Endothelial cell (in vitro differentiated cells): Measurements from ENCODE around the gene RPGRIP1L. TPM values are rescaled to one million over a fixed set of nuclear protein-coding genes. Genes with fewer than 3 reads are reported as not detected.

Experiments used
- DNase-seq: peaks from one replicate; pipeline ENCODE4 v3.0.0; 2021; ENCODE audit warnings: low spot score
- H3K27ac Mint-ChIP-seq: one replicate; pipeline ENCODE4 v1.8.0; 2021; ENCODE audit warnings: mixed read lengths, inconsistent platforms; ENCODE audit not compliant: unreplicated experiment
- H3K27me3 Mint-ChIP-seq: one replicate; pipeline ENCODE4 v1.8.0; 2021; ENCODE audit warnings: mild to moderate bottlenecking, moderate library complexity, mixed read lengths, inconsistent platforms; ENCODE audit not compliant: unreplicated experiment
- H3K36me3 Mint-ChIP-seq: one replicate; pipeline ENCODE4 v1.8.0; 2021; ENCODE audit warnings: mild to moderate bottlenecking, low read depth, mixed read lengths, inconsistent platforms; ENCODE audit not compliant: unreplicated experiment
- H3K4me1 Mint-ChIP-seq: one replicate; pipeline ENCODE4 v1.8.0; 2021; ENCODE audit warnings: mild to moderate bottlenecking, mixed read lengths, inconsistent platforms; ENCODE audit not compliant: unreplicated experiment
- H3K4me3 Mint-ChIP-seq: one replicate; pipeline ENCODE4 v1.8.0; 2021; ENCODE audit warnings: mild to moderate bottlenecking, mixed read lengths, inconsistent platforms; ENCODE audit not compliant: unreplicated experiment
- H3K9me3 Mint-ChIP-seq: one replicate; pipeline ENCODE4 v1.8.0; 2021; ENCODE audit warnings: mixed read lengths, inconsistent platforms; ENCODE audit not compliant: unreplicated experiment
- total RNA-seq: library from RNA; stranded (reverse); fragmentation: NEBNext Ultra II Directional; extraction: Animal tissue kit (Norgen Biotek cat#: 25700); gene quantifications from one replicate; pipeline ENCODE4 v1.2.1, GENCODE V29; 2021; ENCODE audit not compliant: unreplicated experiment
- TF ChIP-seq, protein P1 (sequence below): fragments of 200-600 bp; sonication (generic); IDR thresholded peaks from one replicate; pipeline ENCODE4 v1.5.0; 2021; ENCODE audit warnings: antibody characterized with exemption; ENCODE audit not compliant: unreplicated experiment

RPGRIP1L gene
- total RNA-seq, 1 donor from 2014 or later, result 9.0 TPM

GRCh38 chr16:53625221-53625620, 78.4 kb downstream of the RPGRIP1L start:
- no peaks in the 10 kb centered on the region for H3K9me3 Mint-ChIP-seq
- TF ChIP-seq, protein P1, sequence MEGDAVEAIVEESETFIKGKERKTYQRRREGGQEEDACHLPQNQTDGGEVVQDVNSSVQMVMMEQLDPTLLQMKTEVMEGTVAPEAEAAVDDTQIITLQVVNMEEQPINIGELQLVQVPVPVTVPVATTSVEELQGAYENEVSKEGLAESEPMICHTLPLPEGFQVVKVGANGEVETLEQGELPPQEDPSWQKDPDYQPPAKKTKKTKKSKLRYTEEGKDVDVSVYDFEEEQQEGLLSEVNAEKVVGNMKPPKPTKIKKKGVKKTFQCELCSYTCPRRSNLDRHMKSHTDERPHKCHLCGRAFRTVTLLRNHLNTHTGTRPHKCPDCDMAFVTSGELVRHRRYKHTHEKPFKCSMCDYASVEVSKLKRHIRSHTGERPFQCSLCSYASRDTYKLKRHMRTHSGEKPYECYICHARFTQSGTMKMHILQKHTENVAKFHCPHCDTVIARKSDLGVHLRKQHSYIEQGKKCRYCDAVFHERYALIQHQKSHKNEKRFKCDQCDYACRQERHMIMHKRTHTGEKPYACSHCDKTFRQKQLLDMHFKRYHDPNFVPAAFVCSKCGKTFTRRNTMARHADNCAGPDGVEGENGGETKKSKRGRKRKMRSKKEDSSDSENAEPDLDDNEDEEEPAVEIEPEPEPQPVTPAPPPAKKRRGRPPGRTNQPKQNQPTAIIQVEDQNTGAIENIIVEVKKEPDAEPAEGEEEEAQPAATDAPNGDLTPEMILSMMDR, result no peak
- no peak overlapping the region for H3K4me3 Mint-ChIP-seq
- H3K27ac Mint-ChIP-seq, result no peak overlapping the region
- peaks cover 11% of the 10 kb centered on the region for H3K4me1 Mint-ChIP-seq
- no peak for DNase-seq
- no peaks in the 10 kb centered on the region for H3K27me3 Mint-ChIP-seq
- no peaks in the 10 kb centered on the region for H3K36me3 Mint-ChIP-seq

- Mint-ChIP-seq H3K4me1 (peaks cover 11% of the 10 kb centered on the region), H3K27me3 (no peaks in the 10 kb centered on the region), H3K27ac (no peak overlapping the region), H3K36me3 (no peaks in the 10 kb centered on the region), H3K4me3 (no peak overlapping the region), H3K9me3 (no peaks in the 10 kb centered on the region)
- DNase-seq, result no peak
- TF ChIP-seq, protein P1, result no peak
These were observed 81.3 kb downstream of the RPGRIP1L start for GRCh38 chr16:53622315-53622714.

DNA sequence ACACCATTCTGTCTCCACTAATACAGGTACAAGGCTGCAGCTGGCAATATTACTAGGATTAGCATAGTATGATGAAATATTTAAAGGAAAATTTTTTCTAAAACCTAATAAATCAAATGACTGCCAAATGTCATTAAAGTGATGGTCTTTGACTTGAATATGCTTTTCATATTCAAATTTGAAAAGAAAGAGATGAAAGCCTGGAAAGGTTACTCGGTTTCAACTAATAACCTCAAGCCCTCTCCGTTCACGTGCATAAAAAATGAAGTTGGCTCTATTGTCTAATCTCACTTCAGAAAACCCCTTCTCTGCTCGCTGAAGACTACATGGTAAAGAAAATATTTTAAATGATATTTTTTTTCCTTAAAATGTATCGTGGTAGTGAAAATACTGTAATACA, 83.2 kb downstream of the RPGRIP1L start:
- Mint-ChIP-seq H3K27me3 (no peaks in the 10 kb centered on the region), H3K4me1 (no peaks in the 10 kb centered on the region), H3K9me3 (no peaks in the 10 kb centered on the region), H3K36me3 (no peaks in the 10 kb centered on the region), H3K4me3 (no peak overlapping the region), H3K27ac (no peak overlapping the region)
- TF ChIP-seq, protein P1, result no peak
- no peak for DNase-seq

DNA sequence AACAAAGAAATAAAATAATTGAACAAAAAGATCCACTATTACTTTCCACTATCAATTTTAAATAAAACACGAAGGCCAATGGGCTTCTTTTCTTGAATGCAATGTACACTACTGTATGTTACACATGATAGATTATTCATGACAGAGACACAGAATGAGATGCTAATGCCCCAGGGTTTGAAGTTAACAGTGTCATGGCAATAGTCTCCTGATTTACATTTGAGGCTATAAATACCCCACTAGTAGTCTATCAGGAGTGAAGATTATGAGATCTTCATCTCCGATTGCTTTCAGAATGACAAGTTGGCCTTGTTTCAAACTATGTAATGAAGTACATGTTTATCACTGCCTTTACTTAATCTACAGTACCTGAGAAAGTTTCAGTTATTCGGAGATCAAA, 84.4 kb downstream of the RPGRIP1L start:
- no peaks in the 10 kb centered on the region for H3K27me3 Mint-ChIP-seq
- H3K4me1 Mint-ChIP-seq, result no peaks in the 10 kb centered on the region
- H3K9me3 Mint-ChIP-seq, result no peaks in the 10 kb centered on the region
- TF ChIP-seq, protein P1, result no peak
- no peak overlapping the region for H3K4me3 Mint-ChIP-seq
- DNase-seq, result no peak
- H3K36me3 Mint-ChIP-seq, result no peaks in the 10 kb centered on the region
- H3K27ac Mint-ChIP-seq, result no peak overlapping the region

GRCh38 chr16:53614346-53614745, 89.3 kb downstream of the RPGRIP1L start:
- DNase-seq, result no peak
- Mint-ChIP-seq H3K36me3 (no peaks in the 10 kb centered on the region), H3K27ac (no peak overlapping the region), H3K4me1 (no peaks in the 10 kb centered on the region), H3K9me3 (no peaks in the 10 kb centered on the region), H3K4me3 (no peak overlapping the region), H3K27me3 (no peaks in the 10 kb centered on the region)
- TF ChIP-seq, protein P1, result no peak
